GM18517 (cell line): Measurements from ENCODE around the gene FGD6.
A peak's percentile ranks its signal among the peaks of the same experiment; 100 is the strongest.
"Not testable (repeated sequence)": the region's sequence is repeated elsewhere in the genome, so short reads cannot be mapped to it uniquely, and the experiment has no call there.

Experiments
- ATAC-seq: cut with Tn5 transposase; IDR thresholded peaks from one replicate; pipeline ENCODE4 v1.9.1; 2021; ENCODE audit warnings: mild to moderate bottlenecking, moderate library complexity; ENCODE audit not compliant: unreplicated experiment

Gene FGD6

DNA sequence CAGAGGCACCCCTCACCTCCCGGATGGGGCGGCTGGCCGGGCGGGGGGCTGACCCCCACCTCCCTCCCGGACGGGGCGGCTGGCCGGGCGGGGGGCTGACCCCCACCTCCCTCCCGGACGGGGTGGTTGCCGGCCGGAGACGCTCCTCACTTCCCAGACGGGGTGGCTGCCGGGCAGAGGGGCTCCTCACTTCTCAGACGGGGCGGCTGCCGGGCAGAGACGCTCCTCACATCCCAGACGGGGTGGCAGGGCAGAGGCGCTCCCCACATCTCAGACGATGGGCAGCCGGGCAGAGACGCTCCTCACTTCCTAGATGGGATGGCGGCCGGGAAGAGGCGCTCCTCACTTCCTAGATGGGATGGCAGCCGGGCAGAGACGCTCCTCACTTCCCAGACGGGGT is 18.4 kb upstream of the FGD6 start:
- ATAC-seq = not testable (repeated sequence)

GRCh38 chr12:95234187-95234586 is 16.9 kb upstream of the FGD6 start:
- ATAC-seq = not testable (repeated sequence)

DNA sequence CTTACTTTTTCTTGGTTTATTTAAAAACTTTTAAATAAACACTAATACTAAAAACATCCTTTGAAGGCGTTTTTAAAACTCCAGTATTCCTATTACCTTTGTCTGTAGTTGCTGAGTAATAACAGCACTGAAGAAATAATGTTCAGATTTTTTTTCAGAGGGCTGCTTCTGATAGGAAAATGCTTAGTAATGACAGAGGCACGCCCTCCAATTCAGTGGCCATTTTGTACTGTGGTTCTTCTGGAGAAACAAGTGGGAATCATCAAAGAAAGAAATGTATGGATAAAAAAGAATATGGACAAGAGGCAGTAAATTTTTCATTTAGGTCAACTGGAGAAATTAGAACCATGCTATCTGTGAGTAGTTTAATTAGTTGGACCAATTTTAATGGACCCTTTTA is 13.9 kb upstream of the FGD6 start:
- no peak for ATAC-seq

GRCh38 chr12:95230313-95230712 is 13.0 kb upstream of the FGD6 start:
- ATAC-seq = no peak

DNA sequence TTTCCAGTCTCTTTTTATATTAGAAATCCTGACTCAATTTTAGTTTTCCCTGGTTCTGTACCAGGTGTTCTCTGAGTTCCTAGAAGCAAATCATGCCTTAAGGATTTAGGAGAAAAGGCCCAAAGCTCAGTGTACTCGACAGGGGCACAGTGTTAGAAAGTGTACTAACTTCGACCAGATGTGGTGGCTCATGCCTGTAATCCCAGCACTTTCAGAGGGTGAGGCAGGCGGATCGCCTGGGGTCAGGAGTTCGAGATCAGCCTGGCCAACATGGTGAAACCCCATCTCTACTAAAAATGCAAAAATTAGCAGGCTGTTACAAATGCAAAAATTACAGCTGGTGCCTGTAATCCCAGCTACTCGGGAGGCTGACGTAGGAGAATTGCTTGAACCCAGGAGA is 12.4 kb upstream of the FGD6 start:
- ATAC-seq = no peak

DNA sequence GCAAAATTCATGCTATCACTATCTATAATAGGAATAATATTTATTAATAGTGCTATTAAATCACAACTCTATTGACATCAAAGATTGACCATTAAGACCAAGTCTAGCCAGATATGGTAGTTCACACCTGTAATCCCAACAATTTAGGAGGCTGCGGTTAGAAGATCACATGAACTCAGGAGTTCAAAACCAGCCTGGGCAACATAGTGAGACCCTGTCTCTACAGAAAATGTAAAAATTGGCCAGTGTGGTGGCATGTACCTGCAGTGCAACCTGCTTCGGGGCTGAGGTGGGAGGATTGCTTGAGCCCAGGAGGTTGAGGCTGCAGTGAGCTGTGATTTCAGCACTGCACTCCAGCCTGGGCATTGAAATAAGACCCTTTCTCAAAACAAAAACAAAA is 11.3 kb upstream of the FGD6 start:
- ATAC-seq = no peak

DNA sequence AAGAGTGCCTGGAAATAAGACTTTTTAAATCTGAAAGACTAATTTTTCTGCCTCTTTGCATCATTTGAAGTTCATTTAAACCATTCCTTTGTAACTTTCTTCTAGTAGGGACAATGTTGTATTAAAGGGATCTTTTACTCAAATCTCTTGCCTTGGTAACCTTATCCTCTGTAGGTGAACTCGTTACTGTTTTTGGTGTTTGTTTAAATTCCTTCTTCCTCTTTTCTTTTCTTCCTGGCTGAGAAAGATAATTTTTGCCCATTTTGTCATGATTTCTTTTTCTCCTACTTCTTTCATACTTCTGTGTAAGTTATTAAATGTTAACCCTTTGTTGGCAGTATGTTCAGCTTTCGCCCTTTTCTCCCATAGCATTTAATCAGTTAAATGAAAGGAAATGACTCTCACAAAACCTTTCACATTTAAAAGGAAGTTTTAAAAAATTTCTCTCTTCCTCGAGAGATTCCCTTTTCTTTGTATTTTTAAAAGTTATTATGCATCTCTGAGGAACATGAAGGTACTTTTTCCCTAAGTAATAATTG is 10.6 kb upstream of the FGD6 start:
- no peak for ATAC-seq

DNA sequence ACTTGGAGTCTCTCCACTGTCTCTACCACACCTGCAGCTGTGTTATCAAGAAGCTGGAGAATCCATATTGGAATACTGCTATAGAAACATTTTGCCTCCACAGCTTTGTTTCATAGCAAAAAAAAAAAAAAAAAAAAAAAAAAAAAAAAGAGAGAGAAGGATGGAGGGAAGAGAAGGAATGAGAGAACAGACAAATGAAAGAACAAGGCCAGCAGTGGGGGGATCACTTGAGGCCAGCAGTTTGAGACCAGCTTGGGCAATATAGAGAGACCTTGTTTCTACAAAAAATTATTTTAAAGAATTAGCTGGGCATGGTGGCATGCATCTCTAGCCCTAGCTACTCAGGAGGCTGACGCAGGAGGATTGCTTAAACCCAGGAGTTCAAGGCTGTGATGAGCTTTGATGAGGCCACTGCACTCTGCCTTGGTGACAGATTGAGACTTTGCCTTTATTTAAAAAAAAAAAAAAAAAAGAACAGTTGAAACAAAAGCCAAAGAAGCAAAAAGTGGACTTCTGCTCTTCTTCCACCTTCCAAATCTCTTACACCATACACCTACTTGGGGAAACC is 8.5 kb upstream of the FGD6 start:
- ATAC-seq = no peak

DNA sequence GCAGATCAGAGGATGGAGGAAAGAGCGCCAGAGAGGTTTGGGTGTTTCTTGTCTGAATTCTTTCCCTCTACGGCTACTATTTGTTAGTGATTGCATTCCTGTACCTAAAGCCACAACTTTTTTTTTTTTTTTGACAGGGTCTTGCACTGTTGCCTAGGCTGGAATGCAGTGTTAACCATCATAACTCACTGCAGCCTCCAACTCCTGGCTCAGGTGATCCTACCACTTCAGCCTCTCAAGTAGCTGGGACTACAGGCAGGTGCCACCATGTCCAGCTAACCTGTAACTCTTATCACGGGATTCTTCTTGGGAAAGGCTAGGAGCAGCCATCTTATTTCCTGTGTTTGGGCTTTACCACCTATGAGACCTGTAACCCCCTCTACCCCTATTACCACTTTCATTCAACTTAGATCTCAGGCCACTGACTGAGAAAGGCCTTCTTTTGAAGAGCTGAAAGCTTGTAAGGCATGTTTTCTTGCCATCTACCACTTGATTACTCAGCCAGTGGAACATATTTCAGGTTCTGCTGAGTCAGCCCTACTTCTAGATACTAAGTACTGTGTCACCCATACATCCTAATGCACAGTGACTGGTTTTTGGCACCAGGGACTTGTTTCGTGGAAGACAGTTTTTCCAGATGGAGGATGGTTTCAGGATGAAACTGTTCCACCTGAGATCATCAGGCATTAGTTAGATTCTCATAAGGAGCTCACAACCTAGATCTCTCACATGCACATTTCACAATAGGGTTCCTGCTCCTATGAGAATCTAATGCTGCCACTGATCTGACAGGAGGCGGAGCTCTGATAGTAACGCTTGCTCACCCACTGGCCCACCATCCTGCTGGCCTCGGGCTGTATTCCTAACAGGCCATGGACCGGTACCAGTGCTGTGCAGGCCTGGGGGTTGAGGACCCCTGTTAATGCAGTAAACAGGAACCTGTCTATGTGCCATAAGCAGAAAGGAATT is 7.2 kb upstream of the FGD6 start:
- ATAC-seq = no peak

GRCh38 chr12:95220726-95221125 is 3.5 kb upstream of the FGD6 start:
- ATAC-seq = no peak

DNA sequence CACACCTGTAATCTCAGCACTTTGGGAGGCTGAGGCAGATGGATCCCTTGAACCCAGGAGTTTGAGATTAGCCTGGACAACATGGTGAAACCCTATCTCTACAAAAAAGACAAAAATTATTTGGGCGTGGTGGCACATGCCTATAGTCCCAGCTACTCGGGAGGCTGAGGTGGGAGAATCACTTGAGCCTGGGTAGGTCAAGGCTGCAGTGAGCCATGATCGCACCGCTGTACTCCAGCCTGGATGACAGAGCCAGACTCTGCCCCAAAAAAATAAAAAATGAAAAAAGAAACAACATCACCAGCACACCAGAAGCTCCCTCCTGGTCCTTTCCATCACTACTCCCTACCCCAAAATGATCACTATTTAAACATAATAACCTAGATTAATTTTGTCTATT is 2.9 kb upstream of the FGD6 start:
- no peak for ATAC-seq

- ATAC-seq = no peak
Measured at GRCh38 chr12:95218150-95219133, 1.2 kb upstream of the FGD6 start.

DNA sequence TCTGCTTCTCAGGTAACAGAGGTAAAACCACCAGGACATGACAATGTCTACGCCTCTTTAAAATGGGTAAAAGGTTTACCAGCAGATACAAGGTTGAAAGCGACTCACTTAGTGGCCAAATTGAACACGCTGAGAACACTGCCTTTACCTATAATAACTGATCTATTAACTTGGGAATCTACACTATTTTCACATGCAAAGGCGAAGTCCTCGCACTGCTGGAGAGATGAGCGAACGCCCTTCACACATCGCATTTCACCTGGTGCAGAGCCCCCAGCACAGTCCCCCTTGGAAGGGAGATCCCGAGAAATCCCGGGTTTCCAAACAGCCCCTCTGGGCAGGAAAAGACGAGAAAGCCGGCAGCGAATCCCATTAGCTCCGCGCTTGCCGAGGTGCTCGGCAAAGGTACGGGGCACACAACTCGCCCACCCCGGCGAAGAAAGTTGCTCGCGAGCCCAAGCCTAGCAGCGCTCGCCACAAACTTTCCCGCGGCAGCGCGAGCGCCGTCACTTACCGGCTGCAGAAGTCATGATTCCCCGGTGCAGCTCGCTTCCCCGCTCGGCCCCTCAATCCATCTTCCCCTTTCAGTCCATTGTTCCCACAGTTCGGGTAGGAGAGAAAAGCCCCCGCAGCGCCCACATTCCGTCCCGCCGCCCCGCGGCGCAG is 423 bp downstream of the FGD6 start:
- peak; percentile 23 for ATAC-seq

DNA sequence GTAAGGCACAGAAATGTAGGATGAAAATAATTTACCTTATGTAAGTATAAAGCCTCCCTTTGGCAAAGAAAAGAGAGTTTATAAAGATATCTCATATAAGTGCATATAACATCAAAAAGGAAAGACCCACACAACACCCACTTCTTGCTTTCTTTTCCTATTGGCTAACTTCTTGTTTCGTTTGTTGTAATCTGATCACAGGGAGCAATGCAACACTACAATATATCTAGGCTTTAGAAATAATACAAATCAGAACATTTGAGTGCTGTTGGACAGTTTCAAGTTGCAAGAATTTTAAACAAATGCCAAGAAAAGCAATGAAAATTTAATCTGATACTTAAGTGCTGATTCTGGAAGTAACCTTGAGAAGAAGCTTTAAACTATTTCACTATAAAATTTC is 1.3 kb downstream of the FGD6 start:
- no peak for ATAC-seq

DNA sequence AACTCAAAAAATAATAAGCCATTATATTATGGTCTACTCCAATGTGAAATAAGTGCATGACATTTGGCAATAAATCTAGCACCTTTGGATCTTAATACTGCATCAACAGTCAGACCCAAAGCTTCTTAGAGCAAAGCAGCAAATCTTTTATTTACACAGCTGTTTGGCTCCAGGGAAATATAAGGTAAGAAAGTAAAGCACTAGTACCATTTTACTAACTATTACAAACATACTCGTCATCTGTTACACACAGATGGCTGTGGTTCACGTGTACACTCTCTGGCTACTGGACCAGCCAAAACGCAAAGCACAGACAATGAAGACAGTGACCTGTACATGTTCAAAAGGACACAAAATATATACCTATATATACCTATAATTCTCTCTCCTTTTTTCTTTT is 2.8 kb downstream of the FGD6 start:
- no peak for ATAC-seq

DNA sequence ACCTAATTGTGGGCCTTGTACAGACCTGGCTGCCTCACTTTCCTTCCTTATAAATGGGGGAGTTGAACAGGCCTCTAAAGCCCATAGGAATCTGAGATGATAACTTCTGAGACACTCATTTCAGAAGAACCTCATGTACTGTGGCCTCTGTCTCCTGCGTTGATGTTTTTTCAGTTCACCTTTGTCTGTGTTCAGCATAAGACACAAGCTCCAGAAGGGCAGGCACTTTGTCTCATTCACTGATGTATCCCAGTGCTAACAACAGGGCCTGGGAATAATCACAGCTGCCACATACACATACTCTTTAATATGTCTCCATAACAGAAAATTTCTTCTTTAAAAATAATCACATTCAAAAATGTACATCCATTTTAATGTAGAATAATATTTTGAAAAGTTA is 3.3 kb downstream of the FGD6 start:
- ATAC-seq = no peak

DNA sequence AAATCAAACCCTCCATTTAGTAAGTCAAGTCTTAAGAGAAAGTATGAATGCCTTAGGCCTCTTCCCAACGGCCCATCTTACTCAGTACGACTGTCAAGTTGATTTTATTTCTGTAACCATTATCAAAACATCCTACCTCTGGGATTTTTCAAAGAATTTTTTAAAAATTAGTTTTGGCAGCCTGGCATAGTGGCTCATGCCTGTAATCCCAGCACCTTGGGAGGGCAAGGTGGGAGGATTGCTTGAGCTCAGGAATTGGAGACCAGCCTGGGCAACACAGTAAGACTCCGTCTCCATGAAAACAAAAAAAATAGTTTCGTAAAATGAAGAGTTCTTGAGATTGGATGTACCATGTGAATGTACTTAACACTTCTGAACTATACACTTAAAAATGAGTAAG is 4.1 kb downstream of the FGD6 start:
- no peak for ATAC-seq

DNA sequence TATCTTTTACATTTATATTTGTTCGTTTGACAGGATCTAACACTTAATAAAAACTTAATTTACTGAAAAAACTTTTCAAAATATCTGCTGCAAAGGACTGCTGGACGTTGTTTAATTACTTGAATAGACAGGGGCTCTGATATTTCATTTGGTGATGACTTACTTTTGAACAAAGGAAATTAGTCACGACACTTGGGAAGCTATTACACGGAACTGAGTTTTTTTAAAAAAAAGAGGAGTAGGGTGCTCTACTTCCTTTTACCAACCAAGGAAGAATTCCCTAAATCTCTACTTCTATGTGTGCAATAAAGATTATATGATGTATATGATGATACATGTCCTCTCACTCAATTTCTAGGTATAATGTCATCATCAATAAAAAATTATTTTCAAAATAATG is 4.7 kb downstream of the FGD6 start:
- ATAC-seq = no peak

DNA sequence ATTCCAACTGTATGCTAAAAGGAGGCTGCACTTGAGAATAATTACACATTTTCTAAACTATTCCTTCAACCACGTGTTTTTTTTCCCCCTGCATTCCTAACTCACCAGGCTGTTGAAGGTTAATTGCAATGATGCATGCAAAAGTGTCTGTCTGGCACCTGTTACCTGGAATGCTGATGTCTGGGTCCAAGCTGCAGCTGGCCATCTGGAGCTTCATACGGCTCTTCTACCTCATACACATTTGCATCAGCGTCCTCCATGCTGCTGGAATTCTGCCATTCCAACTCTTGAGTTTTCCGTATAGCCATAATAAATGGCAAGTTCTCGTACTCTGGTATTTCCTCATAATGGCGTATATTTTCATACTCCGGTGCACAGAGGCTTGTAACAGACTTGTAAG is 8.6 kb downstream of the FGD6 start:
- ATAC-seq = no peak

DNA sequence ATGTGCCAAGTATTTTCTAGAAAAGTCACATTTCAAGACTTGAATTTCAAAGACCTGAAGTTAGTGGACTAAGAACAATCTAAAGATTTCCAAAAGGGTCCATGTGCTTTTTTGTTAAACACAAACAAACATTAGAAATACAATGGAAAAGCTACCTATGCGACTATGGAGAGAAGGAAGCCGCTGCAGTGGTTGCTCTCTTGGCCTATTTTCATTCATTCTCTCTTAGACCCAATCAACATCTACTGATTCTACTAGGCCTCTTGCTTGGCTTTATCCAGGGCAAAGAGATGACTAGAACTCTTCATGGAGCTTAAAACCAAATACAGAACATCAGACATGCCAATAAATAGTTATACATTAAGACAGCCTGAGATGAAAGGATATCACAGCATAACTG is 9.9 kb downstream of the FGD6 start:
- no peak for ATAC-seq

- ATAC-seq = no peak
Measured at GRCh38 chr12:95206916-95207315, 10.4 kb downstream of the FGD6 start.
